HEK293T (cell line): ENCODE data around the gene TM4SF1.

Experiments
- ARNT ChIP-seq: fragments of 450-650 bp; IDR thresholded peaks from 2 replicates; pipeline ENCODE4 v1.6.1; 2017; ENCODE audit warnings: mild to moderate bottlenecking
- BHLHE40 ChIP-seq: fragments of 450-650 bp; IDR thresholded peaks from 2 replicates; pipeline ENCODE4 v1.6.1; 2016; ENCODE audit warnings: mild to moderate bottlenecking, moderate library complexity, borderline replicate concordance
- ELF4 ChIP-seq: fragments of 450-650 bp; IDR thresholded peaks from 2 replicates; pipeline ENCODE4 v1.6.1; 2017; ENCODE audit warnings: antibody characterized with exemption
- FOXA1 ChIP-seq: fragments of 450-650 bp; IDR thresholded peaks from 2 replicates; pipeline ENCODE4 v1.6.1; 2016; ENCODE audit warnings: mild to moderate bottlenecking
- FOXM1 ChIP-seq: fragments of 450-650 bp; IDR thresholded peaks from 2 replicates; pipeline ENCODE4 v1.6.1; 2017; ENCODE audit warnings: mild to moderate bottlenecking, borderline replicate concordance
- LEF1 ChIP-seq: fragments of 450-650 bp; IDR thresholded peaks from 2 replicates; pipeline ENCODE4 v1.6.1; 2017; ENCODE audit warnings: mild to moderate bottlenecking, borderline replicate concordance
- PKNOX1 ChIP-seq: fragments of 450-650 bp; IDR thresholded peaks from 2 replicates; pipeline ENCODE4 v1.6.1; 2016
- SP1 ChIP-seq: fragments of 450-650 bp; IDR thresholded peaks from 2 replicates; pipeline ENCODE4 v1.6.1; 2017
- SUZ12 ChIP-seq: fragments of 450-650 bp; IDR thresholded peaks from 2 replicates; pipeline ENCODE4 v1.6.1; 2016; ENCODE audit warnings: mild to moderate bottlenecking
- TARDBP ChIP-seq: fragments of 450-650 bp; IDR thresholded peaks from 2 replicates; pipeline ENCODE4 v1.6.1; 2016
- ZNF384 ChIP-seq: fragments of 450-650 bp; IDR thresholded peaks from 2 replicates; pipeline ENCODE4 v1.6.1; 2016

GRCh38 chr3:149342413-149343380 lies 34.8 kb downstream of the TM4SF1 start:
- TF ChIP-seq ELF4 (no peak), PKNOX1 (no peak), ARNT (no peak), SP1 (no peak), TARDBP (no peak), FOXM1 (no peak), ZNF384 (no peak), FOXA1 (no peak), LEF1 (no peak), BHLHE40 (no peak), SUZ12 (no peak)
